CD4-positive, CD25-positive, alpha-beta regulatory T cell (primary cell): ENCODE data around the gene PRSS21. TPM values are rescaled to one million over a fixed set of nuclear protein-coding genes. Genes with fewer than 3 reads are reported as not detected.
A peak's percentile ranks its signal among the peaks of the same experiment; 100 is the strongest.

ENCODE experiments used
- ATAC-seq, 2 donors: fragments of 150-1000 bp; cut with Tn5 transposase; one replicate each; pipeline ENCODE4 v1.10.0; 2021; ENCODE audit warnings: low read depth in 2 of 2, moderate number of reproducible peaks in 2 of 2, moderate library complexity in 1 of 2
- DNase-seq, 3 donors: peaks; one replicate each; pipeline versions ENCODE4 v3.0.0 to v3.0.0-alpha.2; 2012 to 2022; ENCODE audit warnings: mixed read lengths in 1 of 3
- H3K27ac ChIP-seq: one replicate; pipeline ENCODE4 v1.7.0; 2013; ENCODE audit warnings: mild to moderate bottlenecking, low read length; ENCODE audit not compliant: insufficient read depth, poor library complexity, severe bottlenecking
- H3K27me3 ChIP-seq: one replicate; pipeline ENCODE4 v1.7.0; 2013; ENCODE audit warnings: low read length; ENCODE audit not compliant: control insufficient read depth, insufficient read depth
- H3K36me3 ChIP-seq: one replicate; pipeline ENCODE4 v1.7.0; 2013; ENCODE audit warnings: mild to moderate bottlenecking, low read length, moderate library complexity; ENCODE audit not compliant: control insufficient read depth, insufficient read depth
- H3K4me1 ChIP-seq: 2 replicates; pipeline ENCODE4 v1.7.0; 2013; ENCODE audit warnings: mild to moderate bottlenecking, low read length; ENCODE audit not compliant: insufficient read depth, control insufficient read depth, poor library complexity, severe bottlenecking
- H3K4me3 ChIP-seq: one replicate; pipeline ENCODE4 v1.7.0; 2013; ENCODE audit warnings: low read depth, mild to moderate bottlenecking, low read length, moderate library complexity
- H3K9me3 ChIP-seq, 2 experiments: 1 replicate in 1 of 2; 2 replicates in 1 of 2; pipeline ENCODE4 v1.7.0; 2013; ENCODE audit warnings: low read length in 2 of 2, mild to moderate bottlenecking in 1 of 2, moderate library complexity in 1 of 2; ENCODE audit not compliant: control insufficient read depth in 2 of 2
- H3K27ac Mint-ChIP-seq, 3 donors: one replicate each; pipeline ENCODE4 v1.8.0; 2020 to 2022; ENCODE audit warnings: mild to moderate bottlenecking in 3 of 3, mixed read lengths in 3 of 3, moderate library complexity in 2 of 3
- H3K27me3 Mint-ChIP-seq: one replicate; pipeline ENCODE4 v1.8.0; 2022; ENCODE audit warnings: mild to moderate bottlenecking, mixed read lengths
- H3K36me3 Mint-ChIP-seq: one replicate; pipeline ENCODE4 v1.8.0; 2020; ENCODE audit warnings: mixed read lengths
- H3K4me1 Mint-ChIP-seq, 4 donors: one replicate each; pipeline ENCODE4 v1.8.0; 2020 to 2022; ENCODE audit warnings: mixed read lengths in 4 of 4, mild to moderate bottlenecking in 1 of 4
- H3K4me3 Mint-ChIP-seq, 4 donors: one replicate each; pipeline ENCODE4 v1.8.0; 2020 to 2022; ENCODE audit warnings: mild to moderate bottlenecking in 4 of 4, mixed read lengths in 4 of 4, moderate library complexity in 3 of 4
- H3K9me3 Mint-ChIP-seq, 7 donors: one replicate each; pipeline ENCODE4 v1.8.0; 2020 to 2022; ENCODE audit warnings: mixed read lengths in 7 of 7, mild to moderate bottlenecking in 3 of 7, moderate library complexity in 2 of 7
- polyA plus RNA-seq, 4 donors: library from polyadenylated mRNA; unstranded; fragments of 300-500 nt; fragmentation: Illumina TruSeq; gene quantifications; one replicate each; pipeline ENCODE4 v1.2.3, GENCODE V29; 2021
- total RNA-seq: library from RNA; stranded (reverse); gene quantifications from one replicate; pipeline ENCODE4 v1.2.3, GENCODE V29; 2022

Gene PRSS21
- total and polyA plus RNA-seq, 5 donors from 2014 or later: 0.43 to 8.4 (median 4.1) TPM; not detected in 1

DNA sequence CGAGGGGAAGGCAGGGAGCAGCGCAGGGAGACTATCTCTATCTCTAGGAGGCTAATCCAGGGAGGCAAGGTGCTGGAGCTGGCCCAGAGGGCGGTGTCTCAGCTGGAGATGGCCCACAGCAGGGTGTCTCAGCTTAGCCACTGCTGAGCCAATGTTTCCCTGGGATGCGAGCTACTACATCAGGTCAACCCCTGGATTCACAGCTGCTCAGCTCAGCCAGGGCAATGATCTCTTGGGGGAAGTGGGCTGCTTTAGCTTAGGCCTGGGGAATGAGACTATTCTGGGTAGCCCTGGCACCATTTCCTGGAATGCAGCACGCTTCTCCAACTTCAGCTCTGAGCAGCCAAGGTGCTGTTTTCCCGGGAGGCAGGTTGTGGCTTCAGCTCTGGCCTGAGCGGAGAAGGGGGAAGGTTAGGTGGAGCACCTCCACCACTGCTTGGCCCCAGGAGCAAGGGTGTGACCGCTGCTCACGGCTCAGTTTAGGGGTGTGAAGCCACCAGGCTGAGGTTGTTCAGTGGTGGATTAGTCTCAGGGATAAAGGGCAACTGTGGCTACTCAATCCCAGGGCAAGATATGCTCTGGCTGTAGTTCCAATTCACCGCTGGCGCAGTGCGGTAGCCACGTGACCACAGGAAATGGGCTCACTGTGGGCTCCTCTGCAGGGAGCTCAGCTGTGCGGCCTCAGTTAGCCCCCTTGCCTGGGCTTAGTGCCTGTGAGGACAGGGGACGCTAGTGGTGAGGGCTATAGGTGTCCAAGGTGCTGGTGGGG lies 5.2 kb upstream of the PRSS21 start:
- Mint-ChIP-seq H3K9me3 (peaks cover 0 to 2% (median 0%) of the 10 kb centered on the region in 7 donors), H3K4me1 (peaks cover 0 to 2% (median 0%) of the 10 kb centered on the region in 4 donors), H3K27me3 (peaks cover 20% of the 10 kb centered on the region), H3K4me3 (no peak overlapping the region), H3K36me3 (no peaks in the 10 kb centered on the region), H3K27ac (no peak overlapping the region)
- Histone ChIP-seq H3K27ac (no peak overlapping the region), H3K9me3 (no peaks in the 10 kb centered on the region), H3K4me1 (no peaks in the 10 kb centered on the region), H3K4me3 (no peak overlapping the region), H3K27me3 (no peaks in the 10 kb centered on the region), H3K36me3 (no peaks in the 10 kb centered on the region)
- ATAC-seq: no peak
- no peak for DNase-seq

DNA sequence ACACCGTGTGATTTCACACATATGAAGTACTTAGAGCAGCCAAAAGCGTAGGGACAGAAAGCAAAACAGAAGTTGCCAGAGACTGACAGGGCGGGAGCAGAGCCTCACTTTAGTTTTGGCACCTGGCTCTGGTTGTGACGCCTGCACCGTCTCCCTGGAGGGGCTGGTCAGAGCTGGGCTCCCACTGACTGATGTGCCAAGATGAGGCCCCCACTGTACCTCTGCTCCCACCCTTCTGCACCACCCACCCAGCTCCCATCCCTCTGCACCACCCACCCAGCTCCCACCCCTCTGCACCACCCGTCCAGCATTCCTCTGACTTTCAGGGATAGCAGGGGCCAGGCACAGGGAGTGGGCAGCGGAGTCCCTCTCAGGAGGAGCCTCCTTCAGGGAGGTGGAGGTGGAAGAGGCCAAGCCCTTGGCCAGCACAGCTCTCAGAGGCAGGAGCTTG lies 3.2 kb upstream of the PRSS21 start:
- H3K27ac Mint-ChIP-seq: no peak overlapping the region
- H3K9me3 Mint-ChIP-seq: peaks cover 0 to 2% (median 0%) of the 10 kb centered on the region in 7 donors
- H3K4me1 Mint-ChIP-seq: peaks cover 0 to 4% (median 0%) of the 10 kb centered on the region in 4 donors
- ATAC-seq (no peak), DNase-seq (no peak)
- no peaks in the 10 kb centered on the region for H3K9me3 ChIP-seq
- H3K4me3 ChIP-seq: no peak overlapping the region
- H3K36me3 ChIP-seq: no peaks in the 10 kb centered on the region
- no peaks in the 10 kb centered on the region for H3K4me1 ChIP-seq
- no peaks in the 10 kb centered on the region for H3K27me3 ChIP-seq
- H3K27me3 Mint-ChIP-seq: peaks cover 11% of the 10 kb centered on the region
- H3K36me3 Mint-ChIP-seq: no peaks in the 10 kb centered on the region
- H3K4me3 Mint-ChIP-seq: no peak overlapping the region
- H3K27ac ChIP-seq: no peak overlapping the region

DNA sequence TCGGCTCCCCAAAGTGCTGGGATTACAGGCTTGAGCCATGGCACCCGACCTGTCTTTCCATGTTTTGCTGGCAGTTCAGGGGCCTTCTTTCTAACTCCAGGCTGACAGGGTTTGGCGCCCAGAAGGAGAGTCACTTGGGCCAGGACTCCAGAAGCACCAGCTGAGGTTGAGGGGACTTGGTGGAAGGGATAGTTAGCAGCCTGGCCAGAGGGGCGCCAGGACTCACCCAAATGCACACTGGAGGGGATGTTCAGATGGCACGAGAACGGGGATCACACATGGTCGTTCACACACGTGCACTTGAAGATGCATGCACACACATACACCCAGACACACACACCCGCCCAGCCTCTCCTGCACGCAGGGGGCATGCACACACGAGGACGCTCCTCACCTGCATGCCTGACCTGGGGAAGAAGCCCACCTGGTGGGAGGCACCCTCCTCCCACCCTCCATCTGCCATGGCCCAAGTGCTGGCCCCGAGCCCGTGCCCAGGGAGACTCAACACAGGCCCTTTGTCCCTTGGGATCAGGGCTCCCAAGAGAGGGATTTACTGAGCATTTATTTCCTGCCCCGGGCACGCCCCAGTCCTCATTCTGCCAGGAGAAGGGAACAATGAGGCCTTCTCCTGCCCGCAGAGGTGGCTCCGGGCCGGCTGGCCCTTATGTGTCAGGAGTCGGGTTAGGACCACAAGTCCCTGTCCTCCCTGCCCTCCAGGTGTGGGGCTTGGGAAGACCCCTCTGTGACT lies 2.3 kb upstream of the PRSS21 start:
- no peaks in the 10 kb centered on the region for H3K36me3 Mint-ChIP-seq
- Histone ChIP-seq H3K36me3 (no peaks in the 10 kb centered on the region), H3K9me3 (no peaks in the 10 kb centered on the region), H3K27ac (no peak overlapping the region), H3K4me1 (no peaks in the 10 kb centered on the region), H3K4me3 (no peak overlapping the region), H3K27me3 (no peaks in the 10 kb centered on the region)
- DNase-seq: no peak
- peaks cover 2% of the 10 kb centered on the region for H3K27me3 Mint-ChIP-seq
- H3K27ac Mint-ChIP-seq: no peak overlapping the region
- no peak for ATAC-seq
- H3K9me3 Mint-ChIP-seq: no peaks in the 10 kb centered on the region
- no peak overlapping the region for H3K4me3 Mint-ChIP-seq
- H3K4me1 Mint-ChIP-seq: peaks cover 0 to 4% (median 0%) of the 10 kb centered on the region in 4 donors

DNA sequence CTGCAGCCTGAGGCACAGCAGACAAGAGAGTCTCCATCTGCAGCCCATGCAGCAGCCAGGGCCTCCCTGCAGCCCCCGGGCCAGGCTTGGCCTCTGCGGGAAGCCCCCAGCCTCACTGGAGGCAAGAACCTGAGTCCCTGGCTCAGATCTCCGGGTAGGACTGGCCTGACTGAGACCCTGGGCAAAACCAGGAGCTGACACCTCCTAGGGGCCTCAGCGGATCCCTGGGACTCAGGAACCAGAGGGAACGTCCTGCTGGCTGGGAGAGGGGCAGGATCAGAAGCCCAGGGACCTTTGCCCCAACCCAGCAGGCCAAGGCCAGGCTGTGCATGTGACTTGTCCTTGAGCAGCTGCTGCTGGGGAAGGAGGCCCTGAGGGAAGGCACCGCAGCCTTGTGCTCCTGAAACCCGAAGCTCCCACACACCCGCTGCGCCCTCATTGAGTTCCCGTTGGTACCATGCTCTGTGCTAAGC lies 1.7 kb upstream of the PRSS21 start:
- Histone ChIP-seq H3K27me3 (no peaks in the 10 kb centered on the region), H3K9me3 (no peaks in the 10 kb centered on the region), H3K4me1 (no peaks in the 10 kb centered on the region), H3K36me3 (no peaks in the 10 kb centered on the region), H3K4me3 (no peak overlapping the region), H3K27ac (no peak overlapping the region)
- H3K4me3 Mint-ChIP-seq: no peak overlapping the region
- no peaks in the 10 kb centered on the region for H3K36me3 Mint-ChIP-seq
- no peak overlapping the region for H3K27ac Mint-ChIP-seq
- ATAC-seq (no peak), DNase-seq (no peak)
- peaks cover 0 to 4% (median 0%) of the 10 kb centered on the region in 4 donors for H3K4me1 Mint-ChIP-seq
- no peaks in the 10 kb centered on the region for H3K9me3 Mint-ChIP-seq
- no peaks in the 10 kb centered on the region for H3K27me3 Mint-ChIP-seq

DNA sequence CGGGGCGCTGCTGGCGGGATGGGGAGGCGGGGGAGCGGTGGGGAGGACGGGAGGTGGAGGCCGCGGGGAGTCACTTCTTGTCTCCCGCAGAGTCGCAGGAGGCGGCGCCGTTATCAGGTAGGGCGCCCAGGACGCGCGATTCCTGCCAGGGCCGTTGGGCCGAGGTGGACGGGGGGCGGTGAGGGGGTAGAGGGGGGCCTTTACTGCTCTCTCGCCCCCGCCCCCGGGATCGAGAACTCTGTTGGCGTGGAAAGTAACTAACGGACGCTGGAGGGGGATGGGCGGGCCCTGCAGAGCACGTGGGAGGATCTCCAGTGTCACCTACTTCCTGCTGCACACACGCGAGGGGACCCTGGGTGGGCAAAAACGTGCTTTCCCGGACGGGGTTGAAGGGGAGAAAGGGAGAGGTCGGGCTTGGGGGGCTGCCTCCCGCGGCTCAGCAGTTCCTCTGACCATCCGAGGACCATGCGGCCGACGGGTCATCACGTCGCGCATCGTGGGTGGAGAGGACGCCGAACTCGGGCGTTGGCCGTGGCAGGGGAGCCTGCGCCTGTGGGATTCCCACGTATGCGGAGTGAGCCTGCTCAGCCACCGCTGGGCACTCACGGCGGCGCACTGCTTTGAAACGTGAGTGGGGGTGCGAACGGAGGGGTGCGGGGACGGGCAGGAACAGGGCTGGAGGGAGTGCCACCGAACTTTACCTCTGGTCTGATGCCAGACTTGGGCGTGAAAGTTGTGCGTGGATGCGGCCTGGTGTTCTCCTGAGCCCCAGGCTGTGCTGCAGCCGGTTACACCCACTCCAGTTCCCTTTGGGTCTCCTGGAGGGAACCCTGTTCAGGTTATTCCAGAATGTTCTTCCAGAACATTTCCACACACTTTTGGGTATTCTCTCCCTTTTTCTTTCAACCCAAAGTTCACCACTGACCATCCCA lies 569 bp downstream of the PRSS21 start:
- Histone ChIP-seq H3K4me3 (no peak overlapping the region), H3K27ac (no peak overlapping the region), H3K9me3 (no peaks in the 10 kb centered on the region), H3K4me1 (no peaks in the 10 kb centered on the region), H3K27me3 (no peaks in the 10 kb centered on the region), H3K36me3 (no peaks in the 10 kb centered on the region)
- peak overlapping the region in 2 of 4 donors; percentile 26 to 31 for H3K4me3 Mint-ChIP-seq
- H3K9me3 Mint-ChIP-seq: no peaks in the 10 kb centered on the region
- no peaks in the 10 kb centered on the region for H3K36me3 Mint-ChIP-seq
- DNase-seq (peak in 1 of 3 donors; percentile 23), ATAC-seq (no peak)
- H3K27ac Mint-ChIP-seq: no peak overlapping the region
- H3K27me3 Mint-ChIP-seq: no peaks in the 10 kb centered on the region
- H3K4me1 Mint-ChIP-seq: peaks cover 0 to 4% (median 0%) of the 10 kb centered on the region in 4 donors

DNA sequence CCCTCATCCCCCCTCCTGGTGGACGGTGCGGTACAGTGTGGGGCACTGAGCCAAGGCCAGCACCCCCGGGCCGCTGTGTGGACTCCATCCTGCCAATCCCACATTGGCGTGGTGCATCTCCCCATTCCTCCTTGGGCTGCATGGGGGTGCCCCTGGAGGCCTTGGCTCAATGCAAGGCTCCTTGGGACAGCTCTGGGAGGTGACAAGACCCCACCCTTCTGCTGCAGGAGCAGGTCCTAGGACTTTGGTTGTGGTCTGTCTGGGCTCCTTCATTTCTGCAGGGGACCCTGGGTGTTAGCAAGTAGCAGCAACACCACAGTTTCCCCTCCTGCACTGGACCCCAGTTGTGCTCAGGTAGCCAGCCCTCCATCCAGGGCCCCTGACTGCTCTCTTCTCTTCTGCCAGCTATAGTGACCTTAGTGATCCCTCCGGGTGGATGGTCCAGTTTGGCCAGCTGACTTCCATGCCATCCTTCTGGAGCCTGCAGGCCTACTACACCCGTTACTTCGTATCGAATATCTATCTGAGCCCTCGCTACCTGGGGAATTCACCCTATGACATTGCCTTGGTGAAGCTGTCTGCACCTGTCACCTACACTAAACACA lies 1.3 kb downstream of the PRSS21 start:
- no peaks in the 10 kb centered on the region for H3K9me3 ChIP-seq
- H3K4me3 ChIP-seq: no peak overlapping the region
- ATAC-seq (no peak), DNase-seq (no peak)
- no peak overlapping the region for H3K27ac ChIP-seq
- Mint-ChIP-seq H3K36me3 (no peaks in the 10 kb centered on the region), H3K4me1 (peaks cover 0 to 4% (median 0%) of the 10 kb centered on the region in 4 donors), H3K9me3 (no peaks in the 10 kb centered on the region), H3K27ac (peak overlapping the region in 1 of 3 donors; percentile 43), H3K27me3 (no peaks in the 10 kb centered on the region), H3K4me3 (peak overlapping the region in 3 of 4 donors; percentile 32 to 57 (median 55))
- no peaks in the 10 kb centered on the region for H3K27me3 ChIP-seq
- no peaks in the 10 kb centered on the region for H3K4me1 ChIP-seq
- no peaks in the 10 kb centered on the region for H3K36me3 ChIP-seq
